GM12878 (cell line): ENCODE data around the gene LSM14B. TPM values are rescaled to one million over a fixed set of nuclear protein-coding genes. Genes with fewer than 3 reads are reported as not detected.
A peak's percentile ranks its signal among the peaks of the same experiment; 100 is the strongest.

Experiments used
- BACH1 ChIP-seq: fragments of 450-650 bp; IDR thresholded peaks from 2 replicates; pipeline ENCODE4 v1.6.1; 2017; ENCODE audit warnings: mild to moderate bottlenecking, borderline replicate concordance
- CREM ChIP-seq: IDR thresholded peaks from 2 replicates; pipeline ENCODE4 v1.6.1; 2014; ENCODE audit warnings: antibody characterized with exemption, low read depth
- E4F1 ChIP-seq: fragments of 450-650 bp; IDR thresholded peaks from 2 replicates; pipeline ENCODE4 v1.6.1; 2018; ENCODE audit warnings: borderline replicate concordance, mild to moderate bottlenecking; ENCODE audit not compliant: partially characterized antibody
- EED ChIP-seq: sonication (generic); IDR thresholded peaks from 2 replicates; pipeline ENCODE4 v1.6.1; 2016; ENCODE audit warnings: antibody characterized with exemption, low read depth
- EP300 ChIP-seq, 2 experiments: fragments of 150-350 bp in 1 of 2; IDR thresholded peaks; 2 replicates each; pipeline ENCODE4 v1.6.1; 2011 to 2012; ENCODE audit warnings: low read depth in 2 of 2, low read length in 2 of 2, borderline replicate concordance in 1 of 2, improper control_type of control experiment in 1 of 2, inconsistent platforms in 1 of 2; ENCODE audit not compliant: control insufficient read depth in 1 of 2
- FOS ChIP-seq: IDR thresholded peaks from 3 replicates; pipeline ENCODE4 v1.6.1; 2011; ENCODE audit warnings: borderline replicate concordance; ENCODE audit not compliant: insufficient read length; ENCODE audit errors: extremely low read depth
- IRF3 ChIP-seq: fragments of 450-650 bp; IDR thresholded peaks from 2 replicates; pipeline ENCODE4 v1.6.1; 2014; ENCODE audit warnings: mild to moderate bottlenecking
- IRF4 ChIP-seq: IDR thresholded peaks from 2 replicates; pipeline ENCODE4 v1.6.1; 2011; ENCODE audit warnings: low read depth, low read length
- KDM1A ChIP-seq: fragments of 200-600 bp; sonication (generic); IDR thresholded peaks from 2 replicates; pipeline ENCODE4 v1.6.1; 2016; ENCODE audit warnings: borderline replicate concordance
- KLF5 ChIP-seq: fragments of 450-650 bp; IDR thresholded peaks from 2 replicates; pipeline ENCODE4 v1.6.1; 2014; ENCODE audit warnings: mild to moderate bottlenecking; ENCODE audit not compliant: partially characterized antibody
- MYB ChIP-seq: fragments of 150-350 bp; IDR thresholded peaks from 2 replicates; pipeline ENCODE4 v1.6.1; 2014; ENCODE audit warnings: mild to moderate bottlenecking, low read depth, low read length, borderline replicate concordance
- SUZ12 ChIP-seq: fragments of 200-600 bp; sonication (generic); IDR thresholded peaks from one replicate; pipeline ENCODE4 v1.6.1; 2018; ENCODE audit warnings: antibody characterized with exemption, mild to moderate bottlenecking; ENCODE audit not compliant: unreplicated experiment
- TAF1 ChIP-seq: IDR thresholded peaks from 2 replicates; pipeline ENCODE4 v1.6.1; 2011; ENCODE audit warnings: mild to moderate bottlenecking, low read depth, low read length, borderline replicate concordance
- ZBTB40 ChIP-seq: fragments of 450-650 bp; IDR thresholded peaks from 2 replicates; pipeline ENCODE4 v1.6.1; 2016; ENCODE audit warnings: mild to moderate bottlenecking, moderate library complexity, borderline replicate concordance
- ZZZ3 ChIP-seq: IDR thresholded peaks from 2 replicates; pipeline ENCODE4 v1.6.1; 2011; ENCODE audit warnings: low read depth; ENCODE audit not compliant: control insufficient read depth, insufficient read length
- polyA plus RNA-seq, 11 experiments: library from polyadenylated mRNA; depleted of rRNA in 4 of 11; unstranded in 6 of 11; stranded (reverse) in 5 of 11; fragments of >200 nt; fragmentation: Nextera tagmentation in 4 of 11; fragmentation: Illumina TruSeq in 1 of 11; extraction: Ambion mirVana in 4 of 11; extraction: Trizol in 1 of 11; gene quantifications; 1 replicate in 1 of 11; 2 replicates in 10 of 11; pipeline versions ENCODE4 v1.2.1 to v1.2.3, GENCODE V29; 2011 to 2016; ENCODE audit warnings: inconsistent platforms in 2 of 11, missing spikeins in 2 of 11, low read depth in 1 of 11
- total RNA-seq, 4 experiments: library from RNA; depleted of rRNA in 3 of 4; stranded (reverse); fragments of >200 nt in 3 of 4; fragmentation: Illumina TruSeq in 1 of 4; extraction: Trizol in 1 of 4; gene quantifications; 2 replicates each; pipeline versions ENCODE4 v1.2.1 to v1.2.3, GENCODE V29; 2013 to 2021
- TF ChIP-seq, protein P1 (sequence below): fragments of 450-650 bp; IDR thresholded peaks from 2 replicates; pipeline ENCODE4 v1.6.1; 2017; ENCODE audit warnings: mild to moderate bottlenecking, moderate library complexity
- TF ChIP-seq, protein P2 (sequence below): fragments of 150-350 bp; IDR thresholded peaks from 2 replicates; pipeline ENCODE4 v1.6.1; 2014; ENCODE audit warnings: mild to moderate bottlenecking, low read depth, low read length

Gene LSM14B
- total and polyA plus RNA-seq, 10 of the 15 experiments (the other 5 are each of a cell fraction or from before 2014, with no cell fraction given): 0.56 to 34.3 (median 15.6) TPM

DNA sequence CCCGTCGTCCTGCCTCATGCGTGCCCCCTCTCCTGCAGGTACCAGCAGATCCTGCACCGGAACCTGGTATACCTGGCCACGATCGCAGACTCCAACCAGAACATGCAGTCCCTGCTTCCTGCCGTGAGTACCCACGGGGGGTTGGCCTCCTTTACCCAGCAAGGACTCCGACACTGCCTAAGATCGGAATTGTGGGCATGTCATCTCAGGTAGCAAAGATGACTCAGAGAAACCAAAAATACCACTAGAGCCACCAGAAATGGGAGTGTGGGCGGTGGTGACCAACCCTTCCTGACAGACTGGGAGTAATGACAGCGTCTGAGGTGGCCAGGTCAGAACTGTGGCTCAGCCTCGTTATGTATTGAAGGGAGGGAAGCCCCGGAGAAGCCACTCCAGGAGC is 37.6 kb downstream of the LSM14B start (continued):
- TF ChIP-seq ZBTB40 (no peak), IRF3 (no peak), E4F1 (no peak), SUZ12 (no peak), EP300 (IDR thresholded peaks at IDR 0.05; ENCODE audit: borderline replicate concordance in 1 of 2, control insufficient read depth in 1 of 2, low read depth in 2 of 2, low read length in 2 of 2) (no peak), MYB (no peak), EED (peak; percentile 32; the same call in 1 of the 2 replicates), KDM1A (no peak), CREM (peak; percentile 66), TAF1 (no peak), KLF5 (no peak), ZZZ3 (no peak), BACH1 (no peak), IRF4 (0 out of 2 replicates have a peak, but pooled peaks have one; percentile 46), FOS (no peak)
- TF ChIP-seq, protein P1, sequence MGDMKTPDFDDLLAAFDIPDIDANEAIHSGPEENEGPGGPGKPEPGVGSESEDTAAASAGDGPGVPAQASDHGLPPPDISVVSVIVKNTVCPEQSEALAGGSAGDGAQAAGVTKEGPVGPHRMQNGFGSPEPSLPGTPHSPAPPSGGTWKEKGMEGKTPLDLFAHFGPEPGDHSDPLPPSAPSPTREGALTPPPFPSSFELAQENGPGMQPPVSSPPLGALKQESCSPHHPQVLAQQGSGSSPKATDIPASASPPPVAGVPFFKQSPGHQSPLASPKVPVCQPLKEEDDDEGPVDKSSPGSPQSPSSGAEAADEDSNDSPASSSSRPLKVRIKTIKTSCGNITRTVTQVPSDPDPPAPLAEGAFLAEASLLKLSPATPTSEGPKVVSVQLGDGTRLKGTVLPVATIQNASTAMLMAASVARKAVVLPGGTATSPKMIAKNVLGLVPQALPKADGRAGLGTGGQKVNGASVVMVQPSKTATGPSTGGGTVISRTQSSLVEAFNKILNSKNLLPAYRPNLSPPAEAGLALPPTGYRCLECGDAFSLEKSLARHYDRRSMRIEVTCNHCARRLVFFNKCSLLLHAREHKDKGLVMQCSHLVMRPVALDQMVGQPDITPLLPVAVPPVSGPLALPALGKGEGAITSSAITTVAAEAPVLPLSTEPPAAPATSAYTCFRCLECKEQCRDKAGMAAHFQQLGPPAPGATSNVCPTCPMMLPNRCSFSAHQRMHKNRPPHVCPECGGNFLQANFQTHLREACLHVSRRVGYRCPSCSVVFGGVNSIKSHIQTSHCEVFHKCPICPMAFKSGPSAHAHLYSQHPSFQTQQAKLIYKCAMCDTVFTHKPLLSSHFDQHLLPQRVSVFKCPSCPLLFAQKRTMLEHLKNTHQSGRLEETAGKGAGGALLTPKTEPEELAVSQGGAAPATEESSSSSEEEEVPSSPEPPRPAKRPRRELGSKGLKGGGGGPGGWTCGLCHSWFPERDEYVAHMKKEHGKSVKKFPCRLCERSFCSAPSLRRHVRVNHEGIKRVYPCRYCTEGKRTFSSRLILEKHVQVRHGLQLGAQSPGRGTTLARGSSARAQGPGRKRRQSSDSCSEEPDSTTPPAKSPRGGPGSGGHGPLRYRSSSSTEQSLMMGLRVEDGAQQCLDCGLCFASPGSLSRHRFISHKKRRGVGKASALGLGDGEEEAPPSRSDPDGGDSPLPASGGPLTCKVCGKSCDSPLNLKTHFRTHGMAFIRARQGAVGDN: no peak
- TF ChIP-seq, protein P2, sequence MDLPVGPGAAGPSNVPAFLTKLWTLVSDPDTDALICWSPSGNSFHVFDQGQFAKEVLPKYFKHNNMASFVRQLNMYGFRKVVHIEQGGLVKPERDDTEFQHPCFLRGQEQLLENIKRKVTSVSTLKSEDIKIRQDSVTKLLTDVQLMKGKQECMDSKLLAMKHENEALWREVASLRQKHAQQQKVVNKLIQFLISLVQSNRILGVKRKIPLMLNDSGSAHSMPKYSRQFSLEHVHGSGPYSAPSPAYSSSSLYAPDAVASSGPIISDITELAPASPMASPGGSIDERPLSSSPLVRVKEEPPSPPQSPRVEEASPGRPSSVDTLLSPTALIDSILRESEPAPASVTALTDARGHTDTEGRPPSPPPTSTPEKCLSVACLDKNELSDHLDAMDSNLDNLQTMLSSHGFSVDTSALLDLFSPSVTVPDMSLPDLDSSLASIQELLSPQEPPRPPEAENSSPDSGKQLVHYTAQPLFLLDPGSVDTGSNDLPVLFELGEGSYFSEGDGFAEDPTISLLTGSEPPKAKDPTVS: no peak
